K562 (cell line): ENCODE results near the gene RGS7. TPM values are rescaled to one million over a fixed set of nuclear protein-coding genes. Genes with fewer than 3 reads are reported as not detected.

Source experiments
- ATAC-seq: fragments of 200-7000 bp; cut with Tn5 transposase; 3 replicates; pipeline ENCODE4 v1.9.1; 2020; ENCODE audit warnings: moderate library complexity
- BruUV-seq: library from RNA; stranded (reverse); fragments of 400-500 nt; replicated peaks from 2 replicates; lab custom pipeline; 2021; lab: Mats Ljungman, UMichigan
- CTCF ChIA-PET: fragments of 300-600 bp; formaldehyde crosslinking; extraction: SDS; loops from one replicate; lab custom pipeline; 2021; ENCODE audit warnings: low intra/inter-chr PET ratio; lab: Yijun Ruan, JAX
- POLR2A ChIA-PET: fragments of 300-600, 350-650 bp; sonication (Branson Sonifier 250); formaldehyde crosslinking; extraction: SDS; loops from one replicate; lab custom pipeline; 2021; ENCODE audit warnings: antibody characterized with exemption, inconsistent platforms; lab: Yijun Ruan, JAX
- DNase-seq, 4 experiments: peaks; one replicate each; pipeline versions ENCODE4 v3.0.0 to v3.0.0-alpha.2; 2011 to 2018; ENCODE audit warnings: low spot score in 3 of 4, mixed read lengths in 3 of 4; ENCODE audit errors: extremely low read depth in 1 of 4
- FAIRE-seq: peaks from 2 replicates; lab custom pipeline; 2011; peaks lifted over from hg19 to GRCh38; lab: Jason Lieb, UNC
- H2AFZ ChIP-seq: 2 replicates; pipeline ENCODE4 v1.6.0; 2011; ENCODE audit warnings: low read depth, low read length, control low read depth, inconsistent platforms
- H3K27ac ChIP-seq: fragments of 200-600 bp; 3 replicates; pipeline ENCODE4 v1.8.0; 2011; ENCODE audit warnings: low read depth, mild to moderate bottlenecking, control low read depth, inconsistent platforms, low read length, moderate library complexity, mixed read lengths; ENCODE audit errors: extremely low read depth
- H3K27me3 ChIP-seq, 2 experiments: fragments of 300-600 bp in 1 of 2; 2 replicates in 1 of 2; 3 replicates in 1 of 2; pipeline versions ENCODE4 v1.6.0 to v1.8.0; 2011; ENCODE audit warnings: inconsistent platforms in 2 of 2, low read length in 2 of 2, mild to moderate bottlenecking in 1 of 2, mixed read lengths in 1 of 2, moderate library complexity in 1 of 2; ENCODE audit not compliant: control insufficient read depth in 2 of 2, insufficient read depth in 2 of 2
- H3K36me3 ChIP-seq: fragments of 300-600 bp; 3 replicates; pipeline ENCODE4 v1.8.0; 2011; ENCODE audit warnings: mild to moderate bottlenecking, low read length, inconsistent platforms; ENCODE audit not compliant: control insufficient read depth, insufficient read depth
- H3K4me1 ChIP-seq, 2 experiments: fragments of 200-600 bp in 1 of 2; replicated peaks in 1 of 2; 2 replicates in 1 of 2; 3 replicates in 1 of 2; pipeline versions ENCODE4 v1.5.1 to v1.8.0; 2011; ENCODE audit warnings: inconsistent platforms in 2 of 2, low read length in 2 of 2, mild to moderate bottlenecking in 1 of 2, mixed read lengths in 1 of 2, moderate library complexity in 1 of 2; ENCODE audit not compliant: control insufficient read depth in 2 of 2, insufficient read depth in 2 of 2
- H3K4me2 ChIP-seq: 2 replicates; pipeline ENCODE4 v1.6.1; 2011; ENCODE audit warnings: low read length, control low read depth, inconsistent platforms, mixed read lengths; ENCODE audit not compliant: insufficient read depth
- H3K4me3 ChIP-seq: fragments of 200-600 bp; sonication (generic), shearing (Covaris generic); 2 replicates; pipeline ENCODE4 v1.5.1; 2016; ENCODE audit warnings: control low read depth, inconsistent platforms
- H3K79me2 ChIP-seq: fragments of 200-600 bp; 3 replicates; pipeline ENCODE4 v1.8.0; 2011; ENCODE audit warnings: low read length, inconsistent platforms; ENCODE audit not compliant: control insufficient read depth, insufficient read depth
- H3K9ac ChIP-seq, 2 experiments: 2 replicates each; pipeline versions ENCODE4 v1.6.0 to v1.6.1; 2011; ENCODE audit warnings: low read depth in 2 of 2, low read length in 2 of 2, control low read depth in 1 of 2, inconsistent platforms in 1 of 2, mild to moderate bottlenecking in 1 of 2, mixed read lengths in 1 of 2; ENCODE audit not compliant: insufficient read depth in 1 of 2
- H3K9me1 ChIP-seq: one replicate; pipeline ENCODE4 v1.6.0; 2011; ENCODE audit warnings: inconsistent platforms, mild to moderate bottlenecking, low read length, moderate library complexity; ENCODE audit not compliant: control insufficient read depth, insufficient read depth
- H3K9me3 ChIP-seq: replicated peaks from 2 replicates; pipeline ENCODE4 v1.5.1; 2011; ENCODE audit warnings: low read depth, low read length, inconsistent platforms; ENCODE audit not compliant: control insufficient read depth, insufficient read depth
- H4K20me1 ChIP-seq: replicated peaks from 2 replicates; pipeline ENCODE4 v1.6.1; 2011; ENCODE audit warnings: low read length, inconsistent platforms, mixed read lengths; ENCODE audit not compliant: control insufficient read depth, insufficient read depth
- BCOR ChIP-seq: fragments of 450-650 bp; IDR thresholded peaks from 2 replicates; pipeline ENCODE4 v1.6.1; 2016
- CC2D1A ChIP-seq: fragments of 450-650 bp; IDR thresholded peaks from 2 replicates; pipeline ENCODE4 v1.6.1; 2017; ENCODE audit warnings: mild to moderate bottlenecking
- CHCHD3 ChIP-seq: fragments of 250-450 bp; sonication (Bioruptor Pico); IDR thresholded peaks from 2 replicates; pipeline ENCODE4 v2.1.2; 2022; ENCODE audit warnings: mild to moderate bottlenecking
- CTCF ChIP-seq, 3 experiments: IDR thresholded peaks in 2 of 3; conservative IDR thresholded peaks in 1 of 3; 2 replicates each; pipeline ENCODE4 v1.5.1; 2011 to 2012; ENCODE audit warnings: low read length in 3 of 3, mild to moderate bottlenecking in 3 of 3, control low read depth in 2 of 3, improper control_type of control experiment in 1 of 3, inconsistent platforms in 1 of 3, low read depth in 1 of 3, mixed read lengths in 1 of 3, moderate library complexity in 1 of 3; ENCODE audit not compliant: insufficient read depth in 2 of 3
- ELF1 ChIP-seq: fragments of 200-800 bp; sonication (Bioruptor generic); IDR thresholded peaks from 2 replicates; pipeline ENCODE4 v1.6.1; 2016; ENCODE audit warnings: missing genetic modification characterization, missing compliant biosample characterization
- GABPB2 ChIP-seq: fragments of 250-450 bp; sonication (Bioruptor Pico); conservative IDR thresholded peaks from 2 replicates; pipeline ENCODE4 v1.5.1; 2021; ENCODE audit warnings: mild to moderate bottlenecking
- HNRNPH1 ChIP-seq: fragments of 200-400 bp; formaldehyde crosslinking; optimal IDR thresholded peaks from 2 replicates; pipeline ENCODE3; 2017; ENCODE audit warnings: low read depth, mild to moderate bottlenecking, low read length, moderate library complexity
- MAFG ChIP-seq: fragments of 450-650 bp; conservative IDR thresholded peaks from 2 replicates; pipeline ENCODE4 v1.6.1; 2016; ENCODE audit warnings: missing genetic modification characterization, missing compliant biosample characterization
- NR2C2 ChIP-seq, 2 experiments: fragments of 200-800 bp in 1 of 2; sonication (Bioruptor generic) in 1 of 2; sonication (generic) in 1 of 2; formaldehyde crosslinking in 1 of 2; IDR thresholded peaks; 2 replicates each; pipeline versions ENCODE4 v1.6.1 to v1.8.0; 2016 to 2022; ENCODE audit warnings: mild to moderate bottlenecking in 1 of 2, missing compliant biosample characterization in 1 of 2, missing genetic modification characterization in 1 of 2, missing genetic modification reagents in 1 of 2
- PPARD ChIP-seq: fragments of 250-450 bp; sonication (Bioruptor Pico); IDR thresholded peaks from 2 replicates; pipeline ENCODE4 v1.8.0; 2022; ENCODE audit warnings: inconsistent platforms, mild to moderate bottlenecking, moderate library complexity
- SIX5 ChIP-seq, 2 experiments: IDR thresholded peaks; 2 replicates each; pipeline ENCODE4 v1.6.1; 2011; ENCODE audit warnings: low read length in 2 of 2, borderline replicate concordance in 1 of 2, low read depth in 1 of 2, mild to moderate bottlenecking in 1 of 2, moderate library complexity in 1 of 2; ENCODE audit not compliant: insufficient read depth in 1 of 2
- SRF ChIP-seq, 2 experiments: fragments of 250-450, 450-650 bp in 1 of 2; sonication (Bioruptor Pico) in 1 of 2; sonication (generic) in 1 of 2; formaldehyde crosslinking; IDR thresholded peaks; 2 replicates each; pipeline versions ENCODE4 v1.5.0 to v1.5.1; 2020 to 2022; ENCODE audit warnings: mild to moderate bottlenecking in 1 of 2, missing genetic modification reagents in 1 of 2
- STAT5A ChIP-seq: IDR thresholded peaks from 2 replicates; pipeline ENCODE4 v1.6.1; 2012; ENCODE audit warnings: low read length, inconsistent platforms, borderline replicate concordance
- TBP ChIP-seq: optimal IDR thresholded peaks from 2 replicates; pipeline ENCODE3; 2011; ENCODE audit warnings: low read depth, low read length, improper control_type of control experiment
- ZBED1 ChIP-seq: IDR thresholded peaks from 2 replicates; pipeline ENCODE4 v1.6.1; 2014
- ZNF316 ChIP-seq: fragments of 450-650 bp; IDR thresholded peaks from 2 replicates; pipeline ENCODE4 v1.6.1; 2016
- ZNF384 ChIP-seq: IDR thresholded peaks from 2 replicates; pipeline ENCODE4 v1.6.1; 2012; ENCODE audit warnings: low read depth, low read length, improper control_type of control experiment
- ZNF77 ChIP-seq: fragments of 250-450 bp; sonication (Bioruptor Pico); IDR thresholded peaks from 2 replicates; pipeline ENCODE4 v1.5.0; 2020
- WGBS: fragments of 100-300 bp; shearing (Covaris generic); methylation state at CpG from one replicate; pipeline ENCODE4 v1.1.6; 2016; ENCODE audit warnings: low coverage, mixed read lengths; ENCODE audit not compliant: insufficient coverage; ENCODE audit errors: missing lambda C conversion rate; 5-methylcytosine and 5-hydroxymethylcytosine counted together
- in situ Hi-C: fragments of 300-500 bp; cut with MboI; formaldehyde crosslinking; loops from 4 replicates; pipeline ENCODE4 v1.15.0; 2018; ENCODE audit warnings: inconsistent platforms, mixed read lengths
- intact Hi-C: fragments of 100-400 bp; cut with micrococcal nuclease; formaldehyde crosslinking; loops from 2 replicates; pipeline ENCODE4 v1.14.2; 2022
- polyA plus RNA-seq, 8 experiments: library from polyadenylated mRNA; depleted of rRNA in 4 of 8; stranded (reverse) in 5 of 8; unstranded in 3 of 8; fragments of >200 nt; fragmentation: Nextera tagmentation in 2 of 8; fragmentation: Illumina TruSeq in 1 of 8; extraction: Ambion mirVana in 2 of 8; extraction: Trizol in 1 of 8; gene quantifications; 2 replicates each; pipeline versions ENCODE4 v1.2.1 to v1.2.3, GENCODE V29; 2011 to 2014; ENCODE audit warnings: inconsistent platforms in 1 of 8, missing spikeins in 1 of 8
- total RNA-seq, 7 experiments: library from RNA; depleted of rRNA in 6 of 7; stranded (reverse); fragments of >200 nt in 6 of 7; fragmentation: Illumina TruSeq in 2 of 7; extraction: Trizol in 2 of 7; gene quantifications; 2 replicates each; pipeline versions ENCODE4 v1.2.1 to v1.2.3, GENCODE V29; 2011 to 2021; ENCODE audit warnings: low replicate concordance in 1 of 7
- TF ChIP-seq, protein P1 (sequence below): fragments of 450-650 bp; IDR thresholded peaks from 2 replicates; pipeline ENCODE4 v1.6.1; 2016; ENCODE audit warnings: mild to moderate bottlenecking

Gene RGS7
- total and polyA plus RNA-seq, 9 of the 15 experiments (the other 6 are each of a cell fraction or from before 2014, with no cell fraction given) = not detected

DNA sequence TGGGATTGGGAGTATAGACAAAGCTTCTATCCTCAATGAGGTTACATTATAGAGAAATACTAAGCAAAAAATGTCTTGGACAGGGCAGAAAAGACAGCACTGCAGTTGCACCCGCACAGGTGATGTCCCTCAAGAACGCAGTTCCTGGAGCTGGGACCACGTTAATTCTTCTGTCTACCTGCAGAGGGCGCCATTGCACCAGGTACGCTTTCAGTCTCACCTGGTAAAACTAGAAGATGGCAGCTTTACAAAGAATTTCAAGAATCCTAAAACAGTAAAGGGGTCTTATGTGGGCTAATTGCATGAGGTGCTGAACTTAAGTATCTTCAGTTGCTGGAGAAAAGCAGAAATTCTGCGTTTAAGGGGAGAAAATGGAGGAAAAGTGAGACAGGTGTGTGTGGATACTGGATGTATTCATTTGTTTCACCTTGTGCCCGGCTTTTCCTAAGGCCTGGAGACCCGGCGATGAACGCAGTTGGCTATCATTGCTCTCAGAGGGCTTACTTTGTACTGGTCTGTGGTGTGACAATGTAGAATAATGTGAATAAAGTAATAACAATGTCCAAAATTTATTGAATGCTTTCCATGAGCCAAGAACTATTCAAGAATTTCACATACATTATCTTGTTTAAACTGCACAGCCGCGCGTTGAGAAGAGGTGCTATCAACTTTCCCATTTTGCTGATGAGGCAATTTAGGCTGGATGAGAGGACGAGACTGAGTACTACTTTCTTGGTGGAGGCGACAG lies 468.8 kb downstream of the RGS7 start:
- H3K27me3 ChIP-seq = no peaks in the 10 kb centered on the region
- WGBS = 2% methylated on average over 15 of the region's 15 CpGs
- no peaks in the 10 kb centered on the region for H3K4me1 ChIP-seq
- ChIA-PET POLR2A (no interaction called here), CTCF (interaction anchor here (0.6 to 1.8 kb wide), 3 partner anchors 597 to 740 kb away, joined by 3 to 5 read pairs (median 4); no protein-coding TSS in a partner anchor)
- H3K36me3 ChIP-seq = no peaks in the 10 kb centered on the region
- no TSS peak for BruUV-seq
- no peaks in the 10 kb centered on the region for H4K20me1 ChIP-seq
- no peaks in the 10 kb centered on the region for H3K9me1 ChIP-seq
- H3K4me2 ChIP-seq = no peak overlapping the region; the same call in 1 of the 2 replicates
- no peaks in the 10 kb centered on the region for H3K79me2 ChIP-seq
- FAIRE-seq (peak; percentile 15), DNase-seq (peak; percentile 57 to 71 (median 68)), ATAC-seq (peak; percentile 91)
- intact Hi-C loops = loop anchor here (1.0 to 10.0 kb wide), 5 partner anchors 520 to 1127 kb away; no protein-coding TSS in a partner anchor
- no peak overlapping the region for H3K4me3 ChIP-seq
- no peak overlapping the region for H3K9ac ChIP-seq
- no peak overlapping the region for H3K27ac ChIP-seq
- no peaks in the 10 kb centered on the region for H3K9me3 ChIP-seq
- H2AFZ ChIP-seq = no peak overlapping the region; the same call in 1 of the 2 replicates
- in situ Hi-C loops = no loop called here
- TF ChIP-seq PPARD (CRISPR knock-in tag) (no peak), SRF (CRISPR knock-in tag; IDR thresholded peaks at IDR 0.05) (no peak), NR2C2 (CRISPR knock-in tag; IDR thresholded peaks at IDR 0.05) (no peak), NR2C2 (tag; IDR thresholded peaks at IDR 0.05) (no peak), CHCHD3 (CRISPR knock-in tag) (no peak), SIX5 (IDR thresholded peaks at IDR 0.05; ENCODE audit: borderline replicate concordance in 1 of 2, insufficient read depth in 1 of 2, low read depth in 1 of 2, low read length in 2 of 2) (no peak), HNRNPH1 (no peak), STAT5A (no peak), ZNF316 (peak; percentile 92), ELF1 (tag) (no peak), MAFG (peak; percentile 86), GABPB2 (CRISPR knock-in tag) (no peak), ZBED1 (no peak), CC2D1A (peak; percentile 52; the same call in 1 of the 2 replicates), CTCF (IDR thresholded peaks at IDR 0.05 in 2 of 3, conservative IDR thresholded peaks at IDR 0.05 in 1 of 3; ENCODE audit: insufficient read depth in 2 of 3, low read depth in 1 of 3, low read length in 3 of 3) (peak; percentile 70 to 91 (median 76)), ZNF77 (no peak), ZNF384 (no peak), BCOR (no peak), TBP (no peak)
- TF ChIP-seq, protein P1, sequence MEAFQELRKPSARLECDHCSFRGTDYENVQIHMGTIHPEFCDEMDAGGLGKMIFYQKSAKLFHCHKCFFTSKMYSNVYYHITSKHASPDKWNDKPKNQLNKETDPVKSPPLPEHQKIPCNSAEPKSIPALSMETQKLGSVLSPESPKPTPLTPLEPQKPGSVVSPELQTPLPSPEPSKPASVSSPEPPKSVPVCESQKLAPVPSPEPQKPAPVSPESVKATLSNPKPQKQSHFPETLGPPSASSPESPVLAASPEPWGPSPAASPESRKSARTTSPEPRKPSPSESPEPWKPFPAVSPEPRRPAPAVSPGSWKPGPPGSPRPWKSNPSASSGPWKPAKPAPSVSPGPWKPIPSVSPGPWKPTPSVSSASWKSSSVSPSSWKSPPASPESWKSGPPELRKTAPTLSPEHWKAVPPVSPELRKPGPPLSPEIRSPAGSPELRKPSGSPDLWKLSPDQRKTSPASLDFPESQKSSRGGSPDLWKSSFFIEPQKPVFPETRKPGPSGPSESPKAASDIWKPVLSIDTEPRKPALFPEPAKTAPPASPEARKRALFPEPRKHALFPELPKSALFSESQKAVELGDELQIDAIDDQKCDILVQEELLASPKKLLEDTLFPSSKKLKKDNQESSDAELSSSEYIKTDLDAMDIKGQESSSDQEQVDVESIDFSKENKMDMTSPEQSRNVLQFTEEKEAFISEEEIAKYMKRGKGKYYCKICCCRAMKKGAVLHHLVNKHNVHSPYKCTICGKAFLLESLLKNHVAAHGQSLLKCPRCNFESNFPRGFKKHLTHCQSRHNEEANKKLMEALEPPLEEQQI = no peak
